HG02678 (cell line): ENCODE data around the gene DHX8.
"Not testable (repeated sequence)": the region's sequence is repeated elsewhere in the genome, so short reads cannot be mapped to it uniquely, and the experiment has no call there.

ENCODE experiments used
- ATAC-seq: cut with Tn5 transposase; IDR thresholded peaks from one replicate; pipeline ENCODE4 v1.9.1; 2021; ENCODE audit warnings: mild to moderate bottlenecking, moderate library complexity; ENCODE audit not compliant: unreplicated experiment

DHX8 gene

DNA sequence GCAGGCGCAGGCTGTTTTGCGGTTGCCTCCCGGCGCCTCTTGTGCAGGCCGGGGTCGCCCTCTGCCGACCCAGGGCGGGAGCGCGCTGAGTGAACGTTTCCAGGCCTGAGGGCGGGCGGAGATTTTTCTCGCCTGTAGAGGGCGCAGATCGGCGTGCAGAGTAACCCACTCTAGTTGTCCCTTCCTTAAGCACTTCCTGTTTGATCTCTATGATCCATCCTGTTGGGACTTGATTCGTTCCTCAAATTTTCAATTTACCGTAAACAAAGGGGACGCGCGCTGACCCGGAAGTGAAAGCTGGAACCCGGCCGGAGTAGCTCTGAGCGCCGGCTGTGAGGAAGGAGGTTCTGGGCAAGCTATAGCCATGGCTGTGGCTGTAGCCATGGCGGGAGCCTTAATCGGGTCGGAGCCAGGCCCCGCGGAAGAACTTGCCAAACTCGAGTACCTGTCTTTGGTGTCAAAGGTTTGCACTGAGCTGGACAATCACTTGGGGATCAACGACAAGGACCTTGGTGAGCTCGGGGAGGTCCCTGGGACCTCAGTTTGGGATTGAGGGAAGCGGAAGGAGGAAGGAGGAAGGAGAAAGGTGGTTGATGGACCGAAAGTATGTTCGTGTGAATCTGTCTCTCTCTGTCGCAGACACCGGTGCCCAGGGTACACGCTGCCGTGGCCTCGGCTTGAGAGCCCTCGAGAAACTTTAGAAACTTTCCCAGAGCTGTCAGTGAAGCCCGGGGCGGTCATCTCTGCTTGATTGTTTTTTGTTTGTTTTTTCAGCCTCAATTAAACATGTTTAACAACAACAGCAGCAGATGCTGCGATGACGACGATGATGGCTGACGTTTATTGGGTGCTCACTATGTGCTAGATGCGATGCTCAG, at the start of gene DHX8:
TSS of gene DHX8 (plus strand) at position 302 of the 878 bp plus-strand sequence. CDS start at position 365, 63 bp downstream.
- peak; percentile 96 for ATAC-seq

DNA sequence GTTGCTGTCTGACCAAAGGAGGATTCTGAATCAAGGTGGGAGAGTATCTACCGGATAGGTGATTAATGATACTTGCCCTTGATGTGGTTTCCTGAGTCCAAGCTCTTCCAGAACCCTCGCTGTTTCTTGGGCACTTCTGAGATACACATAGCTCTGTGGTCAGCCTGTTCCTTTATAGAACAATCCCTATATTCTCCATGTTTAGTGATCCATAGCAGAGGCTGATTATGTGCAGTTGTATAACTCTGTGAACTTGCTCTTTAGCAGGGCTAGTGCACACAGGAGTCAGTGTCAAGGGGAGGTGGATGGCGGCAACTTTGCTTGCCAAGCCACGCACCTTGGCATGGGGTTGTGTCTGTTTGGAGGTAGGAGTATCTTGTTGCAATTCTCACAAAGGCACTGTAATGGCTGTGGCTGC, 48.9 kb upstream of the DHX8 start:
- no peak for ATAC-seq

DNA sequence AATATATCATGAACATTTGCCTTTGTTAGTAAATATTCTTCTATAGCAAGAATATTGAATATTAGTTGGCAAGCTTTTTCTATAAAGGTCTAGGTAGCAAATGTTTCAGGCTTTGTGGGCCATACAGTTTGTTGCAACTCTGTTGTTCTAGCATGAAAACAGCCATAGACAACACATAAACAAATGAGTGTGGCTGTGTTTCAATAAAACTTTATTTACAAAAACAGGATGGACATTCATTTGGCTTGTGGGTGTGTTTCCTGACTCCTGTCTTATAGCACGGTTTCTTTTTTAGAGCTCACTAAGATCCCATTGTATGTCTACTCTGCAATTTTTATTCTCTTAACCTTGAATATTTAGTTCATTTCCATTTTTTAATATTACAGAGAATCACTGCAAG, 46.0 kb upstream of the DHX8 start:
- no peak for ATAC-seq

DNA sequence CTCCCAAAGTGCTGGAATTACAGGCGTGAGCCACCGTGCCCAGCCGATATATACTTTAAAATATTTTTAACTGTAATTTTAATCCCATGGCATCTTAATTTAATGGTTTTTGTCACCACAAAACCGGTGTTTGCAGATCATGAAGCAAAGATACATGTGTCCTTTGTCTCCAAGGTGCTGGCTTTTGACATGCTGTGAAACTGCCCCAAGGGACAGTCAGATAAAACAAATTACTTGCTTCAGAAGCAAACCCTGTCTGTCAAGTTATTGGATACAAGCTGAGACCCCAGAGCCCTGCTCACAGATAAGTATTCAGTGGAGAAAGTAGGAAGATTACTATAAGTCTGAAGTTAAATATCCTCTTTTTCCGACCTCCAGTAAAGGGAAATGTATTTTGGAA, 45.1 kb upstream of the DHX8 start:
- ATAC-seq, result no peak

DNA sequence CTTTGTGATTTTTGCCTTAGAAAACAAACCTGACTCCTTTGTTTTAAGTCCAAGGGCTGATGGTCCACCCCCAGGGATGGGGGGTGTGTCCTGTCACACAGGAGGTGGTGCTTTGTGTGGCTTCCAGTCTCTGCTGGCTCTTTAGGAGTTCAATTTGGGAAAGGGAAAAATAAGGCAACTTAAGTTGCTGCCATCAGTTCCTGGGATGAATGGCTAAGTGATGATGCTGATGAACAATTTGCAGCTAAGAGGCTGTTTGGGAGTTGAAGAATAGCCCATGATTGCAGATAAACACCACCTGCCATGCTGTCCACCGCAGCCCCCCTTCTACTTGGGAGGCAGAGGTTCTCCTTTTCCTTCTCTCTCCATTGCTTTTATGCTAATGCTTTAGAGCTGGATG, 44.7 kb upstream of the DHX8 start:
- no peak for ATAC-seq

DNA sequence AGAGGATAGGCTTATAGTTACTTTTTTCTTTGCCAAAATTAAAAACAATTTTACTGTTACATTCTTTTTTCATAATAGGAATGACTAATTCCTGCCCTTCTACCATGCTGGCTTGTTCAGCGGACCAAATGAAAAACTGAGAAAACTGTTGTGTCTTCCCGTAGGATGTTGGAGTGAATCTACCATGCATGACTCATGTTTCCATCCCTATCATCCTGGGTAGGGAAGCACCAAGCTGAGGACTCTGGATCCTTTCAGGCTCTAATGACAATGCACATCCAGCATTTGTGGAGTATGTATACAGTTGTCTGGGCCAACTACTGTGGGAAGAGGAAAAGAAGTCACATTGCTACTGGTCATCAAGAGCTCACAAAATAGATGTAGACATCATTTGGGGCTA, 41.1 kb upstream of the DHX8 start:
- no peak for ATAC-seq

DNA sequence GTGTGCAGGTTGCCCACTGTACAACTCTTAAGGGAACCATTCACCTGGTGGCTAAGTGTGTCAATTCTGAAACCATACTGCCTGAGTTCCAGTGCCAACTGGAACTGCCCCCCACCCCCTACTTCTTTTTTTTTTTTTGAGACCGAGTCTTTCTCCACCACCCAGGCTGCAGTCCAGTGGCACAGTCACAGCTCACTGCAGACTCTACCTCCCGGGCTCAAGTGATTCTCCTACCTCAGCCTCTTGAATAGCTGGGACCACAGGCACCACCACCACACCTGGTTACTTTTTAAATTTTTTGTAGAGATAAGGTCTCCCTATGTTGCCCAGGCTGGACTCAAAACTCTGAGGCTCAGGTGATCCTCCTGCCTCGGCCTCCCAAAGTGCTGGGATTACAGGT, 40.4 kb upstream of the DHX8 start:
- ATAC-seq, result no peak

DNA sequence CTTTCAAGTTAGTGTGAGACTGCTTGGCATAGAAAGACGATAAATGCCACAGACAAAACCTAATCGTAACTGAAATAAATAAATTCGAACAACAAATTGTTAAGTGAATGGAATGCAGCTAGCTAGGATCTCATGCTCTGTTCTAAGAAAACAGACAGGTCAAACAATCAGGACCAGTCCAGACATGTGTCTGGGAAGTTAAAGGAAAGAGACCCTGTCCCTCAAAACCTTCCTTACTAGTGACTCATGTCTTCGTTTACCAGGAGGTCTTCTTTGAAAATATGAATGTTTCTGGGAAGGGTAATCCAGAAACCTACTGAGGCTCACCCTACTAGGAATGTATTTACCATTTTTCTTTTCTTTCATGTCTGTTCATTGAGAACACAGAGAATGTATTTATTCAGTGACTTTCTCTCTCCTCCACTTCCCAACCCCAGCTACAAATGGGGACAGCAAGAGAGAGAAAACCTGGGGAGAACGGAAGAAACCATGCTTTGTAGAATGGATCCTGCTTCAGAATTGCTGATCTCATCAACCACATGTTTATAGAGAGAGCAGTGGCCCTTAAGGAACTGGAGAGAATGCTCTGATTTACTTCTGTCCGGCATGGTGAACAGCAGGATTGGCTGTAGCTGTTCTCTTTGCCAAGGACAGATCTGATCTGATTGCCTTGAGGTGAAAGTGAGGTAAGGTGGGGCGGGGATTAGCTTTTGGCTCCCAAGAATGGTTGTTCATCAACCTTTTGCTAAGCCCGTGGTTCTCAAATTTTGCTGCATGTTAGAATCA, 39.4 kb upstream of the DHX8 start:
- ATAC-seq, result no peak

DNA sequence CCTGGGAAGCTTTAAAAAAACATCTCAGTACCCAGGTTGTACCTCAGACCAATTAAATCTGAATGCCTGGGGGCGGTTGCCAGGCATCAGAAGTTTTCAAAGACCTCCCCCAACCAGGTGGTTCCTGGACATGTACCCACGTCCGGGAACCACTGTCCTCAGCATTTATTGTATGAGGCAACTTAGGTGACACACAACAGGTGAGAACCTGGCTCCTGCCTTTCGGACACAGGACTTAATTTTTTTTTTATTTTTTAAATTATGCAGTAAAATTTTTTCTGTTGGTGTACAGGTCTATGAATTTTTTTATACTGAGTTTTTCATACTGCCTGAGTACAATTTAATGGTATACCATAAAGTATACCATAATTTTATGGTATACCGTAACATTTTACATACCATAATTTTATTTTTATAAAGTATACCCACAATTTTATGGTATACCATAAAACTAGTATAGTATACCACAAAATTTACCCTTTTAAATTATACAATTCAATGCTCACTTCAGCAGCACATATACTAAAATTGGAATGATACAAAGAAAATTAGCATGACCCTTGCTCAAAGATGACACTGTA, 38.7 kb upstream of the DHX8 start:
- ATAC-seq, result no peak

DNA sequence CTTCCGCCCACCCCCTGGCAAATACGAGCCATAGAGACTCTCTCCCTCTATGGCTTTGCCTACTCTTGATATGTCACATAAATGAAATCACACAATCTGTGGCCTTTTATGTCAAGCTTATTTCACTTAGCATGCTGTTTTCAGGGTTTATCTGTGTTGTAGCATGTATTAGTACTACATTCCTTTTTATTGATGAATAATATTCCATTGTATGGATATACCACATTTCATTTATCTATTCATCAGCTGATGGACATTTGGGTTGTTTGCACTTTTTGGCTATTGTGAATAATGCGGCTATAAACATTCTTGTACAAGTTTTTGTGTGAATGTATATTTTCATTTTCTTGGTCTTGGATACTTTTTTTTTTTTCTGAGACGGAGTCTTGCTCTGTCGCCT, 37.0 kb upstream of the DHX8 start:
- no peak for ATAC-seq

DNA sequence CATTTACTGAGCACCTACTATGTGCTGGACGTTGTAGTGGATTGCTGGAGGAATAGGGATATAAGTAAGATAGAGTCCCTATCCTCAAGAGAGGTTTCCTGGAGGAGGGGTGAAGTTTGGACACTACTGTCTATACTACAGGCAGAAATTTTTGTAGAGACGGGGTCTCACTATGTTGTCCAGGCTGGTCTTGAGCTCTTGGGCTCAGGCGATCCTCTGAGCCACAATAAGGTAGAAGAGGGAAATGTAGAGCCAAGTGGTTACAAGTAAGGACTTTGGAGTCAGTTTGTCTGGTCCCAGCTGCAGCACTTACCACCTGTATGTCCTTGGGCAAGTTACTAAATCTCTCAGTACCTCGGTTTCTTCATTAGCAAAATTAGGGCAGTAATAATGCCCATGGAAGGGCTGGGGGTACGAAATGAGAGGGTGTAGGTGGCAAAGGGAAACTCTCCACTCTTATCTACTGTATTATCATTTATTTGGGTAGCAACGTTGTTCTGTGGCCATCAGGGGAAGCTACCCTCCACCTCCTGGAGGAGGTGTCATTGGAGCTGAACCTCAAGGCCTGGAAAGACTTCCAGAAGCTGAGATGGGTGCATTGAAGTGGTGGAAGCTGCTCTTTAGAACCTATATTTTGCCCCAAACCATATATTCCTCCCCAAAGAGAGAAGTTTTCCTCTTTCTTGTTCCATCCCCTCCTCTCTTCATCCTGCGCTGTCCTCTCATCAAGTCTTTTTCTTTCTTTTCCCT, 34.9 kb upstream of the DHX8 start:
- no peak for ATAC-seq

DNA sequence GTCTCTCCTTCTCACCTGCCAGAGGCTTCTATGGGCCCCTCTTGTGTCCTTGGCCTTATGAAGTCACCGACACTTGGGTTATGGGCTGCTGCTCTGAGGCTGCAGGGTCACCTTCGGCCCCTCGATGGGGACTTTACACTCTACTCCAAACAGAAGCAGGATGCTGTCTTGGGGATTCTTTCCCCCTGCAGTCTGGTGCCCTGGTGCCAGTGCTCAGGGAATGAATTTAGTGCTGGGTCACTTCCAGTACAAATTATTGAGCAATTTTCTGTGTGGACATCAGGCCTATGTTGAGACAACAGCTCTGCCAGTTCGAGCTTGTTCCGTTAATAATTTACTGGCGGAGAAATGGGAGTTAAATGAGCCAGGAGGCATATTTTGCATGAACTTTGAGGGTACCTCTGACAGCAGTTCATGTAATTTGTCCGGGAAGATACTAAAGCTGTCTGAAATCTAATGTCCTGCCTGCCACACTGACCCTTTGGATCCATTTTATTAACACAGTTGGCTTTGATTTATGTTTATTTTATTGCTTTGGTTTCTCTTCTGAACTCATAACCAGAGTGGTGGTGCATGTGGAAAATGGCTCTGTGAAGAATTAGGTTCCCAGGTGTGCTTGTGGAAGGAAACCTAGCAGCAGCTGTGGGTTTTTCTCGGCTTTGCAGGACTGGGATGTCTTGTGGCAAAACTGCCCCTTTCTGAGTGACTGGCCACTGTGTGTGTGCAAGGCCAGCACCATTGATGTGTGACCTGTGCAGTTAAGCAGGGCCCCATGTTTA, 34.1 kb upstream of the DHX8 start:
- no peak for ATAC-seq

DNA sequence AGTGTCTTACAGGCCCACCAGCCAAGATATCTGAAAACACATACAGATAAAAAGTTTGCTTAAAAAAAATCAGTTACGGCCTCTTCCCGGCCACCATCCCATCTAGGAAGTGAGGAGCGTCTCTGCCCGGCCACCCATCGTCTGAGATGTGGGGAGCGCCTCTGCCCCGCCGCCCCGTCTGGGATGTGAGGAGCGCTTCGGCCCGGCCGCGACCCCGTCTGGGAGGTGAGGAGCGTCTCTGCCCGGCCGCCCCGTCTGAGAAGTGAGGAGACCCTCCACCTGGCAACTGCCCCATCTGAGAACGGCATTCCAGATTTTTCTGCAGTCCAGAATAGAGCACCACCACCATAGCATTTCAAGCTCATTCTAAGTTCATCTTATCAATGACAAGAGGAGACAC, 33.0 kb upstream of the DHX8 start:
- ATAC-seq, result not testable (repeated sequence)

DNA sequence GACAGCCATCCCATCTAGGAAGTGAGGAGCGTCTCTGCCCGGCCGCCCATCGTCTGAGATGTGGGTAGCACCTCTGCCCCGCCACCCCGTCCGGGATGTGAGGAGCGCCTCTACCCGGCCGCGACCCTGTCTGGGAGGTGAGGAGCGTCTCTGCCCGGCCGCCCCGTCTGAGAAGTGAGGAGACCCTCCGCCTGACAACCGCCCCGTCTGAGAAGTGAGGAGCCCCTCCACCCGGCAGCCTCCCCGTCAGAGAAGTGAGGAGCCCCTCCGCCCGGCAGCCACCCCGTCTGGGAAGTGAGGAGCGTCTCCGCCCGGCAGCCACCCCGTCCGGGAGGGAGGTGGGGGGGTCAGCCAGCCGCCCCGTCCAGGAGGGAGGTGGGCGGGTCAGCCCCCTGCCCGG, 32.0 kb upstream of the DHX8 start:
- not testable (repeated sequence) for ATAC-seq

DNA sequence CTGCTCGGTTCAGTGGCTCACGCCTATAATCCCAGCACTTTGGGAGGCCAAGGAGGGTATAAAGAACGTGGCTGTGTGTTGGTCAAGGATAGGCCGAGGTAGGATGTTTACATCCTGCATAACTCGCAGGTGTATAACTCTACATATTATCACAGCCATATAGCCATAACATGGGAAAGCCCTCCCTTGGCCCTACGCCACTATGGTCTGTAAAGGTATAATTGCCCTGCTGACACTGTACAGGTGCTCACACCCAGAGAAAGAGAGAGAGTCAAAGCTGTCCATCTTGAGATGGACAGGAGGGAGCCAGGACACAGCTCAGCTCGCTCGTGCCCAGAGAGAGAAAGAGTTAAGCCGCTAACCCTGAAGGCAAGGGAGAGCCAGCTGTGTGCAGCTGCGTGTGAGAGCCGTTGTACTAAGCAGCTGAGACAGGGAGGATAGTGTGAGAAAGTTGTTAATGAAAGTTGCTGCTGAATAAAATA, 30.4 kb upstream of the DHX8 start:
- no peak for ATAC-seq

DNA sequence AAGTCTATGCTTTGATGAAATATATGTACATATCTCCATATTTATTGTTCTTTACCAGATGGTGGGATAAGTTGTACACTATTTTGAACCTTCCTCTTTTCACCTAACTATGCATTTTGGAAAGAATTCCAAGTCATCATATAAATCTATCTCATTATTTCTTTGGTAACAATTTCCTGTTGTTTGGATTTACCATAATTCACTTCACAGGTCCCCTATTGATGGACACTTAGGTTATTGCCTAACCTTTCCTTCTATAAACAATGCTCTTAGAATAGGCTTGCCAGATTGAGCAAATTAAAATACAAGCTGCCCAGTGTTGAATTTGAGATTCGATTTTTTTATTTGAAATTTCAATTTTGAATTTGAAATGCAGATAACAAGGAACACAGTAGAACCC, 28.9 kb upstream of the DHX8 start:
- ATAC-seq, result no peak

DNA sequence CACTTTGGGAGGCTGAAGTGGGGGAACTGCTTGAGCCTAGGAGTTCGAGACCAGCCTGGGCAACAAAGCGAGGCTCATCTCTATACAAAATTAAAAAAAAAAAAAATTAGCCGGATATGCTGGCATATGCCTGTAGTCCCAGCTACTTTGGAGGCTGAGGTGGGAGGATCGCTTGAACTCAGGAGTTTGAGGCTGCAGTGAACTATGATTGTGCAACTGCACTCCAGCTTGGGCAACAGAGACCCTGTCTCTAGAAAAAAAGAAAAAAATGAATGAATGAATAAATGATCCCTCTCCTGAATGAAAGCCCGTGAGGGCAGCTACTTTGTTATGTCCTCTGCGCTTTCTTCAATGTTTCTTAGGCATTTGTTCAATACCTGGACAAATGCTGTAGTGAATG, 27.7 kb upstream of the DHX8 start:
- no peak for ATAC-seq

DNA sequence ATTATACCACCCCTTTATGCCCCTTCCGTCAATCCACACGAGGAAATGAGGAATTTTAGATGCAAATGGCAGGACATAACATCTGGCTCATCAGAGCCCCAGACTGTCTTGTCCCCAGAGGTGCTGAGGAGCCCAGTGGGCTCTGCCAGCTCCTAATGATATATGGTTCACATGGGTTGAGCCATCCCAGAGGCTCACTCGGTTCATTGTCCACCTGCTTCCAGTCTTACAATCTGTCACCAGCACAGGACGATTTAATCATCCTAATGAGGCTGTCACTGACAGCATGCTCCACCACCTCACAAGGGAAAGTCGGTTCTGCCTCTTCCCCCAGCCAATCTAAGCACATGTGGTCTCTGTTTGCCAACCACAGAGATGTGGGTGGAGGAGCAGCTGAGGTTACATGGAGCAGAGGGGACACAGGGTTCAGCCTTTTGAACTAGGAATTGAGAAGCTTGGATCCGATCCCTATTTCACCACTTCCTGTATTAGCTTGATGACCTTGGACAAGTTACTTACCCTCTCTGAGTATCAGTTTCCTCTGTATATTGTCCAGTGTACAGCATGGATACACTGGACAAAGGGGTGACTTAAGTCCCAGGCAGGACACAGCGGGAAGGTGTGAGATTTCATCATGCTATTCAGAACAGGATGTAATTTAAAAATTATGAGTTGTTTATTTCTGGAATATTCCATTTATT, 27.0 kb upstream of the DHX8 start:
- ATAC-seq, result no peak

DNA sequence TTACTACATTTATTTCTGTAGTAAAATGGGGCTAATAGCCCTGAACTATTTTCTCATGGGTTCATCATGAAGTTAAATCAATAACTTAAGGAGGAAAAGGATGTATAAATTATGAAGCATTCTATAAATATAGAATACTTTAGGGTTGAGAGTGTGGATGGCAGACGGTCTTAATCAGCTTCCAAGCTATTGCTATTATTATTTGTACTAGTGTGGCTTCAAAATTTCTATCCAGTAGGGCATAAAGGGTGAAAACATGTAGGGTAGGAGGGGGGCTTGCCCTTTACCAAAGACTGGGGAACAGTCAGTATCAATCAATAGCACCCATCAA, 26.4 kb upstream of the DHX8 start:
- ATAC-seq, result no peak

DNA sequence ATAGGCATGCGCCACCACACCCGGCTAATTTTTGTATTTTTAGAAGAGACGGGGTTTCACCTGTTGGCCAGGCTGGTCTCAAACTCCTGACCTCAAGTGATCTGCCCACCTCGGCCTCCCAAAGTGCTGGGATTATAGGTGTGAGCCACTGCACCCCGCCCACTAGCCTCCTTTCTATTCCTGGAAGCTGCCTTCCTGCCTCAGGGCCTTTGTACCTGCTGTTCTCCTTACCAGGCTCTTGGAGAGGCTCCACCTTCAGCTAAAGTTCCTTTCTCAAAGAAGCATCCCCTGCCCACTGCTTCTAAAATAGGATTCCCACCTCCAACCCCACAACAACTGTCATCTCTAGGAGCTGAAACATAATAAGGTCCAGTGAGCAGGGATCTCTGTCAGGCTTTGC, 23.9 kb upstream of the DHX8 start:
- ATAC-seq, result not testable (repeated sequence)
